Astrocyte (in vitro differentiated cells and primary cell): ENCODE data around the gene TNXB.
"Not testable (repeated sequence)": the region's sequence is repeated elsewhere in the genome, so short reads cannot be mapped to it uniquely, and the experiment has no call there.

ENCODE experiments used
- CTCF ChIP-seq: IDR thresholded peaks from 2 replicates; pipeline ENCODE4 v1.5.1; 2011; ENCODE audit warnings: low read depth, mild to moderate bottlenecking, inconsistent platforms, low read length, moderate library complexity; ENCODE audit not compliant: insufficient read depth
- EZH2 ChIP-seq: IDR thresholded peaks from 2 replicates; pipeline ENCODE4 v1.6.1; 2012; ENCODE audit warnings: mild to moderate bottlenecking, low read length, inconsistent platforms; ENCODE audit not compliant: insufficient read depth

DNA sequence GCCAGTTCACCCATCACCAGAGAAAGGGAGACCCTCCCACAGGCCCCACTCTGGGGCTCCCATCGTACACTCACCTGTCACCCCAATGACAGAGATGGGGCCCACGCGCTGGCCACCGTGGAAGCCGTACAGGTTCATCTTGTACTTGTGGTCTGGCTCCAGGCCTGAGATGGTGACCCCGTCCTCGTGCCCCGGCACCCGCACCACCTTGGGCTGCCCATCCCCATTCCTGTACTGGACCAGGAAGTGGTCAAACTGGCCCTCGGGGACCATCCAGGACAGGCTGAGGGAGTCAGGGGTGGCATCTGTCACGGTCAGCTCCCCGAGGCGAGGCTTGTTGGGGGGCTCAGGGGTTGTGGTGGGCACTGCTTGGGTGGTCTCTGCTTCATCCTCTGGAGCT, 55.8 kb downstream of the TNXB start:
- TF ChIP-seq CTCF, EZH2: not testable (repeated sequence)
